ENCODE measurements around the gene CXCL1. TPM values are rescaled to one million over a fixed set of nuclear protein-coding genes. Genes with fewer than 3 reads are reported as not detected.
A peak's percentile ranks its signal among the peaks of the same experiment; 100 is the strongest.

Gene CXCL1
- total RNA-seq, 1 donor from 2014 or later: 11.4 TPM

- H3K9me3 ChIP-seq (ENCODE audit: insufficient read depth, low read depth, low read length): no peaks in the 10 kb centered on the region
- FAIRE-seq (no peak), DNase-seq (ENCODE audit: low read depth) (peak; percentile 76)
- H3K9me3 Mint-ChIP-seq (ENCODE audit: unreplicated experiment): peaks cover 10% of the 10 kb centered on the region
- peaks cover 15% of the 10 kb centered on the region for H3K4me1 ChIP-seq (ENCODE audit: insufficient read depth, low read length)
- TF ChIP-seq, protein P1, sequence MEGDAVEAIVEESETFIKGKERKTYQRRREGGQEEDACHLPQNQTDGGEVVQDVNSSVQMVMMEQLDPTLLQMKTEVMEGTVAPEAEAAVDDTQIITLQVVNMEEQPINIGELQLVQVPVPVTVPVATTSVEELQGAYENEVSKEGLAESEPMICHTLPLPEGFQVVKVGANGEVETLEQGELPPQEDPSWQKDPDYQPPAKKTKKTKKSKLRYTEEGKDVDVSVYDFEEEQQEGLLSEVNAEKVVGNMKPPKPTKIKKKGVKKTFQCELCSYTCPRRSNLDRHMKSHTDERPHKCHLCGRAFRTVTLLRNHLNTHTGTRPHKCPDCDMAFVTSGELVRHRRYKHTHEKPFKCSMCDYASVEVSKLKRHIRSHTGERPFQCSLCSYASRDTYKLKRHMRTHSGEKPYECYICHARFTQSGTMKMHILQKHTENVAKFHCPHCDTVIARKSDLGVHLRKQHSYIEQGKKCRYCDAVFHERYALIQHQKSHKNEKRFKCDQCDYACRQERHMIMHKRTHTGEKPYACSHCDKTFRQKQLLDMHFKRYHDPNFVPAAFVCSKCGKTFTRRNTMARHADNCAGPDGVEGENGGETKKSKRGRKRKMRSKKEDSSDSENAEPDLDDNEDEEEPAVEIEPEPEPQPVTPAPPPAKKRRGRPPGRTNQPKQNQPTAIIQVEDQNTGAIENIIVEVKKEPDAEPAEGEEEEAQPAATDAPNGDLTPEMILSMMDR (IDR thresholded peaks at IDR 0.05; ENCODE audit: insufficient read depth, low read depth, low read length): no peak
- TF ChIP-seq EZH2 (IDR thresholded peaks at IDR 0.05; ENCODE audit: insufficient read depth, low read length): no peak
- H2AFZ ChIP-seq (ENCODE audit: low read depth, low read length): no peak overlapping the region
- H3K27me3 Mint-ChIP-seq (ENCODE audit: low read depth, unreplicated experiment): no peaks in the 10 kb centered on the region
- H3K9ac ChIP-seq (ENCODE audit: low read length): no peak overlapping the region
- H3K36me3 Mint-ChIP-seq (ENCODE audit: low read depth, unreplicated experiment): no peaks in the 10 kb centered on the region
- no peak overlapping the region for H3K4me3 Mint-ChIP-seq (ENCODE audit: unreplicated experiment)
- no peaks in the 10 kb centered on the region for H4K20me1 ChIP-seq (ENCODE audit: insufficient read depth, low read length)
- H3K36me3 ChIP-seq (ENCODE audit: insufficient read depth, low read length): no peaks in the 10 kb centered on the region
- H3K4me2 ChIP-seq (ENCODE audit: low read length): no peak overlapping the region
- no peak overlapping the region for H3K4me3 ChIP-seq (ENCODE audit: insufficient read depth, low read depth, low read length)
- no peak overlapping the region for H3K27ac Mint-ChIP-seq (ENCODE audit: unreplicated experiment)
- no peak overlapping the region for H3K27ac ChIP-seq (ENCODE audit: low read depth, low read length)
- no peaks in the 10 kb centered on the region for H3K79me2 ChIP-seq (ENCODE audit: insufficient read depth, low read length)
- peaks cover 14% of the 10 kb centered on the region for H3K4me1 Mint-ChIP-seq (ENCODE audit: low read depth, unreplicated experiment)
- H3K27me3 ChIP-seq (ENCODE audit: insufficient read depth, low read length): no peaks in the 10 kb centered on the region
These were observed 40.2 kb upstream of the CXCL1 start for GRCh38 chr4:73828956-73829355.

DNA sequence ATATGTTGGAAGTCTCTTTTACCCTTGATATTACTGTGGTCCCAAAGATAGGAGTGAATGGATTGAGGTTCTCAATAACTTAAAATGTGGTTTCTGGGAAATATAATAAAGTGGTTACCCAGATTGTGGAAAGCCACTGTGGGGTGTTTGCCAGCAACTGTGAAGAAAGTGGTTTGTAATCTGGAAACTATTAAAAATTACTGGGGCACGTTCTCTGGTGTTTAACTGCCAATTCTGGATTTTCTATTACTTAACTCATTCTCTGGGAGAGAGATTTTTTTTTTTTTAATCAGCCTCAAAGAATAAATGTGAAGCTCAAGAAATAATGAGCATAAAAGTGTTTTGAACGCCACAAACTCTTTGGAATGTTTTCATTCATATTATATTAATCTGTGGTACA, 37.6 kb upstream of the CXCL1 start:
- H3K4me3 ChIP-seq (ENCODE audit: insufficient read depth, low read depth, low read length): no peak overlapping the region
- DNase-seq (ENCODE audit: low read depth): peak; percentile 72
- H3K36me3 ChIP-seq (ENCODE audit: insufficient read depth, low read length): no peaks in the 10 kb centered on the region
- H3K9me3 ChIP-seq (ENCODE audit: insufficient read depth, low read depth, low read length): no peaks in the 10 kb centered on the region
- H3K4me1 ChIP-seq (ENCODE audit: insufficient read depth, low read length): peaks cover 15% of the 10 kb centered on the region
- no peaks in the 10 kb centered on the region for H3K27me3 ChIP-seq (ENCODE audit: insufficient read depth, low read length)
- no peaks in the 10 kb centered on the region for H3K36me3 Mint-ChIP-seq (ENCODE audit: low read depth, unreplicated experiment)
- H3K27me3 Mint-ChIP-seq (ENCODE audit: low read depth, unreplicated experiment): no peaks in the 10 kb centered on the region
- peaks cover 10% of the 10 kb centered on the region for H3K9me3 Mint-ChIP-seq (ENCODE audit: unreplicated experiment)
- H4K20me1 ChIP-seq (ENCODE audit: insufficient read depth, low read length): no peaks in the 10 kb centered on the region
- H2AFZ ChIP-seq (ENCODE audit: low read depth, low read length): no peak overlapping the region
- no peak for FAIRE-seq
- H3K4me3 Mint-ChIP-seq (ENCODE audit: unreplicated experiment): no peak overlapping the region
- H3K27ac Mint-ChIP-seq (ENCODE audit: unreplicated experiment): no peak overlapping the region
- H3K4me1 Mint-ChIP-seq (ENCODE audit: low read depth, unreplicated experiment): peaks cover 14% of the 10 kb centered on the region
- H3K4me2 ChIP-seq (ENCODE audit: low read length): no peak overlapping the region
- no peak overlapping the region for H3K9ac ChIP-seq (ENCODE audit: low read length)
- TF ChIP-seq, protein P1 (IDR thresholded peaks at IDR 0.05; ENCODE audit: insufficient read depth, low read depth, low read length): no peak
- H3K79me2 ChIP-seq (ENCODE audit: insufficient read depth, low read length): no peaks in the 10 kb centered on the region
- H3K27ac ChIP-seq (ENCODE audit: low read depth, low read length): no peak overlapping the region

DNA sequence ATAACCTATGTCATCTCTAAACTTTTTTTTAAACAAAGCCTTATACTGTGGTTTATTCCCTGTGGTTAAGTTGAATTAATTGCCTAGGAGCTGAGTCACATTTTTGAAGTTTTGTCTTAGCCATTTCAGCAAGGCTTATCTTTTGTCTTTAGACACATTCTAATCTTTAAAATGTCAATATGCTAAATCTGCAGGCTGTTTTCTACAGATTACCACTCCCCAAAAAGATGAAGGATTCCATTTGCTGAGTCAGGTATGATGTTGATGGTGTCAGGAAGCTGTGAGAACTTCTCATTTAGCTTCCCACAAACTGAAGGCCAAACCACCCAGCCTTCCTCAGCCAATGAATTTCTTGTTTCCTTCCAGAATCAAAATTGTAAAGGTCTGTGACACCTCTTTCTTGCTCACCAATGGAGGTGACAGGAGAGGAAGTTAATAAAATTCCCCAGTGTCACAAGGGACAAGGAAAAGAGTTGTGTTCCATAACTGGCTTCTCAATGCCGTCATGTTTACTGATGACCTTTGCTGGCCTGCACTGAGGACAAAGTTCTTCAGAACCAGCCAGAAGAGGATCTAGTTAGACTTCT, 36.4 kb upstream of the CXCL1 start:
- peaks cover 19% of the 10 kb centered on the region for H3K4me1 Mint-ChIP-seq (ENCODE audit: low read depth, unreplicated experiment)
- H3K4me3 Mint-ChIP-seq (ENCODE audit: unreplicated experiment): no peak overlapping the region
- no peaks in the 10 kb centered on the region for H4K20me1 ChIP-seq (ENCODE audit: insufficient read depth, low read length)
- H3K9me3 ChIP-seq (ENCODE audit: insufficient read depth, low read depth, low read length): no peaks in the 10 kb centered on the region
- peaks cover 23% of the 10 kb centered on the region for H3K4me1 ChIP-seq (ENCODE audit: insufficient read depth, low read length)
- peak; percentile 95 for DNase-seq (ENCODE audit: low read depth)
- no peak overlapping the region for H3K27ac ChIP-seq (ENCODE audit: low read depth, low read length)
- peak overlapping the region; percentile 5 for H3K4me2 ChIP-seq (ENCODE audit: low read length)
- H3K36me3 ChIP-seq (ENCODE audit: insufficient read depth, low read length): no peaks in the 10 kb centered on the region
- no peaks in the 10 kb centered on the region for H3K27me3 ChIP-seq (ENCODE audit: insufficient read depth, low read length)
- FAIRE-seq: peak; percentile 63
- H3K27ac Mint-ChIP-seq (ENCODE audit: unreplicated experiment): no peak overlapping the region
- no peak overlapping the region for H3K9ac ChIP-seq (ENCODE audit: low read length)
- H2AFZ ChIP-seq (ENCODE audit: low read depth, low read length): no peak overlapping the region
- no peaks in the 10 kb centered on the region for H3K36me3 Mint-ChIP-seq (ENCODE audit: low read depth, unreplicated experiment)
- peaks cover 2% of the 10 kb centered on the region for H3K9me3 Mint-ChIP-seq (ENCODE audit: unreplicated experiment)
- no peaks in the 10 kb centered on the region for H3K79me2 ChIP-seq (ENCODE audit: insufficient read depth, low read length)
- H3K27me3 Mint-ChIP-seq (ENCODE audit: low read depth, unreplicated experiment): no peaks in the 10 kb centered on the region
- no peak overlapping the region for H3K4me3 ChIP-seq (ENCODE audit: insufficient read depth, low read depth, low read length)
- no peak for TF ChIP-seq EZH2 (IDR thresholded peaks at IDR 0.05; ENCODE audit: insufficient read depth, low read length)
- TF ChIP-seq, protein P1 (IDR thresholded peaks at IDR 0.05; ENCODE audit: insufficient read depth, low read depth, low read length): no peak
